ENCODE results near the gene BRD3.

The BRD3 gene

DNA sequence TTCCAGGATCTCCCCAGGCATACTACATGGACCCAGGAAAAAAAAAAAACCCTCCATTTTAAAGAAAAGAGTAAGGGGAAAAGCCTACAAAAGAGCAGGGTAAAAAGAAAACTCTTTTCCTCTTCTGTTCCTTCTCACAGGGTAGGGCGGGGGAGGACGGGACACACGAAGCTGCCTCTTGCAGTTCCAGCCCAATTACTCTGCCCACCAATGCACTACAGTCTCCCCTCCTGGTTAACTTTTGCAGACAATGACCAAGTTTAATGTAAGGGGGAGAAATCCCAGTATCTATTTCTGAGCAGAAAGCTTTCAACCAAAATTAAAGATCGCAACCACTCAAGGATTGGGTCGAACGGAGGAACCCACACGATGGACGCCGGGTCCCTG lies 1.3 kb downstream of the BRD3 start:
- no peak for DNase-seq

DNA sequence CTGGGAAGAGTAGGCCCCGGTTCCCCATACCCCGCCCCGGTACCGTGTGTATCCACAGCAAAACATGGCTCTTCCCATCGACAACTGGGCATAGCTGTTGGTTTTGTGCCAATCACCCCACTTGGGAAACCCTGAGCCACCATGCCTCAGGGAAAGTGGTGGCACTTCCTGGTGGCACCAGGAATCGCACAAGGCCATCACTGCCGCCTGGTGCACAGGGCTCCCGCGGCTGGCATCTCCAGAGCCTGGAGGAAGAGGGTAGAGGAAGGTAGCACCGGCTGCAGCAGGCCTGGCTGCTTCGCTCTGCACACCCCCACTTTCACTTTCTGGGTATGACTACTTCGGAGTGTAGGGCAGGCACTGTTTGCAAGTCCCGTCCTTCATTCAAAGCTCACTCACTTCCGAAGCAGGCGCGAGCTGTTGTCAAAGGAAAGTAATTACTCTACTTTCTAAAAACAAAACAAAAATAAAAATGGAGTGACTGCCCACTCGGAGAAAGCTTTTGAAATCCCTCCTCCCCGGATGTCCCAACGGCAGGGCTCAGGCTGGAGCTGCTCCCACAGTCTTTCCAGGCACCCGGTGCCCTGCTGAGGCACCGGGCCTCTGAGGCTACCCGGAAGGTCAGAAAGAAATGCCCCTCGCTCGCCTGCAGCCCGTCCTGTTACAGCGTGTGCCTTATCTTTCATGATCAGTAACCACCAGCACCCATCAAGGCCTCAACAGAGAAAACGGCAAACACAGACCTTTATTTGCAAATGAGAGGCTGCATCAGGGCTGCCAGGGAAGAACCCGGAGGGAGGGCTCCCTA lies 2.0 kb downstream of the BRD3 start:
- DNase-seq = no peak

DNA sequence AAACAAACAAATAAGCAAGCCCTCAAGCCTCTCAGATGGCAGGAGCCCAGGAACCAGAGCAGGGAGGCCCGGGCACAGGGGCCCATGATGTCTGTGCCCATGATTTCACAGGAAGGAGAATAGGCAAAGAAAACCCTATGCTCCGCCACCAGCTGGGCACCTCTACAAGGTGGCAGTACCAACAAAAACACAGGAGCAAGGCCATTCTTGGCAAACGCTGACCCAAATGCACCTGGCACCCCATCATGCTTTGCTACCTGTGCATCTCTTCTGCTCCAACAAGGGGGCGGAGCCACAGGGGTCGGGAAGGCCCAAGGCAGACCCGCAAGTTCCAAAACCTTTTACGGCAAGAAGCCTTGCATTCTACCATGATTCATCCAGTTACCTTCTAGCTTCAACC lies 3.1 kb downstream of the BRD3 start:
- no peak for DNase-seq

DNA sequence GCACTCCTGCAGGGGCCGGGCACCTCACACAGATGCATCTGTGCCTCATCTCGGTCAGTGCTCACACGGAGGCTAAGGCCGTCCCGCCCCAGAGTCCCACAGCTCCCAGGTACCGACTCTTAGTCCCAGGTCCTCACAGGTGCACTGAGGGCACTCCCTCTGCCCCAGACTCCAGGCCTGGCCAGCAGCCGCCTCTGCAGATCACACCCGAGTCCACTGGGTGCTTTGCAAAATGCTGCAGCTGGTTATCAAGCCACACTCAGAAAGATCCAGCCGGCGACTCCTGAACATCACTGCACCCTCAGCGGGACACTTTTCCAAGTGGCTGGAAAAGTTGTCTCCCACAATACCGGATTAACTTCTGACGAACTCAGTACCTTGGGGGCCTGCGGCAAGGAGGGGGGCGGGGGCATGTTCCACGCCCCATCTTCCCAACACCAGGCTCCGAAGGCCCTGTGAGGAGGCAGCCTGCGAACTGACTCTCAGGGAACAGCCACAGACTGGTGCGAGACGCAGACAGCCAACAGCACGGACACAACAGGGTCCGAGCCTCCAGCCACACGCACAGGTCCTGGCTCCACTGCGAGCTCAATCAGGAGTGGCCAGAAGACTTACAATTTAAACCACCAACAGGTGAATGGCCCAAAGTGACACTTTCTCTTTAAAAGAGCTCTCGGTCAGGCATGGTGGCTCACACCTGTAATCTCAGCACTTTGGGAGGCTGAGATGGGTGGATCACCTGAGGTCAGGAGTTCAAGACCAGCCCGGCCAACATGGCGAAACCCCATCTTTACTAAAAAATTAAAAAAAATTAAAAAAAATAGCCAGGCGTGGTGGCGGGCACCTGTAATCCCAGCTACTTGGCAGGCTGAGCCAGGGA lies 4.0 kb downstream of the BRD3 start:
- DNase-seq = no peak

DNA sequence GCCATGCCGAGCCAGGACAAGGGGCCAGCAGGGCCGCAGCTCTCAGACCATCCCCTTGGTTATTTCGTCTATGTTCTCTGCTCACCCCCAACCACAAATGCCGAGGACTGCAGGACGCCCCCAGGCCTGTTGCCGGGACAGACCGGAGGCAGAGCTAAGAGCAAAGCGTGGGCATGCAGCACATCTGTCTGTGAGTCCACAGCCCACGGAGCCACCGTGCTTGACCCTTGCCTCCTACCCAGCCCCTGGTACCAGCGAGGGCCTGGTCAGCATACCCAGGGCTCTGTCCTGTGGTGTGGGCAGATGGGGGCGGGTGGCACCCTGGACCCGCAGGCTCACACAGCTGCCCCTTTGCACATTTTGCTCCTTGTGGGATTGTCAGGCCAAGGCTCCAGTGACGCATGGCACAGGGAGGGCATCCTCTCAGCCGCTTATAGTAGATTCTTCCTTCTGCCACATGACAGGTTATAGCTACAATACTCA lies 4.7 kb downstream of the BRD3 start:
- DNase-seq = no peak

DNA sequence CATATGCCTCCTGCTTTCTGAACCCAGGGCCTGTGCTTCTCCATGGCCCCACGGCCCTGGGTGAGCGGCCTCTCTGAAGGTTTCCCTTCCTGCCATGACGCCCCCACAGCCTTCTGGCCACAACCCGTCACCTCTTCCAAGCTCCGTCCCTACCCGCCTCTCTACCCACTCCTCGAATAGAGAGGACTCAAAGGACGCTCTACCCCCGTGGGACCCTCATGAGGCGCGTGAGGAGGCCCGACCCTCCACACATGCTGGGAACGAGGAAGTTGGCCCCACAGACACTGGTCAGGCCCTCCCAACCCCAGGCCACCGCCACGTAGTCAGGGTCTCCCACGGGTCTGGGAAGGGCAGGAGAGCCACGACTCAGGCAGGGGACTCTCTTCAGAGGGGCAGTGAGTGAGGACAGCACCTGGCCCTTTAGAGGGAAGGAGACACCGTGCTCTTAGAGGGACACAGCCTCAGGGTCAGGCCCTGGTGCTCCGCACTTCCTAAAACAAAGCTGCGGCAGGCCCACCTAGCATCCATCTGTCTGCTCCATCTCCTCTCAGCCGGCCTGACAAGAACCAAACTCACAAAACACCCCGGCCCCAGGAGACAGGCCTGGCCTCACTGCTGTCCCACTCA lies 5.3 kb downstream of the BRD3 start:
- DNase-seq = no peak

DNA sequence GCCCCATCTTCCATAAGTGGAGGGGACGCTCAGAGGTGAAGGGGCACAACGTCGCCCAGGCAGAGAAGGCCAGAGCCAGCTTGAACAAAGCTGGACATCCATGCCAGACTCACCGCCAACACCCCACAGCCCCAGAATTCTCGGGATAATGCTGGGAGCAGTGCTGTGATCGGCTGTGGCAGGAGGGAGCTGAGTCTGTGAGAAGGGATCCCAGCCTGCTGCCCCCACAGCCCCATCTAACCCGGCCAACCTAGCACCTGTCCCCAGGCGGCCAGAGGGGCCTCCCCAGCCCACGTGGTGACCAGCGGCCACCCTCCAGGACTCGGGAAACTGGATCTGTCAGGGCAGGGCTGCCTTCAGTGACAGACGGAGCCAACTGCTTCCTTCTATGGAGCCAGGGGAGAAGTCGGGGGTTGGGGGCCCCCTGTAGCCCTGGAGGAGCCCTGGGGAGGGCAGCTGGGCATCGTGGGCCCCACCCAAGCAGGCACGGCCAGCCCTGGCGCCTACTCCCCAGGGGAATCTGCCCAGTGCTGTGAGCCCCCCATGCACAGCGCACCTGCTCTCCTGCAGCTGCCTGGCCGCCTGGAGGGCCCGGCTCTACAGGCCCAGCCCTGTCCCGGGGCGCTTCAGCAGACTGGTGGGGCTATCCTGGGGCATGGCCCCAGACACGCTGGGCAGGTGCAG lies 6.0 kb downstream of the BRD3 start:
- no peak for DNase-seq

DNA sequence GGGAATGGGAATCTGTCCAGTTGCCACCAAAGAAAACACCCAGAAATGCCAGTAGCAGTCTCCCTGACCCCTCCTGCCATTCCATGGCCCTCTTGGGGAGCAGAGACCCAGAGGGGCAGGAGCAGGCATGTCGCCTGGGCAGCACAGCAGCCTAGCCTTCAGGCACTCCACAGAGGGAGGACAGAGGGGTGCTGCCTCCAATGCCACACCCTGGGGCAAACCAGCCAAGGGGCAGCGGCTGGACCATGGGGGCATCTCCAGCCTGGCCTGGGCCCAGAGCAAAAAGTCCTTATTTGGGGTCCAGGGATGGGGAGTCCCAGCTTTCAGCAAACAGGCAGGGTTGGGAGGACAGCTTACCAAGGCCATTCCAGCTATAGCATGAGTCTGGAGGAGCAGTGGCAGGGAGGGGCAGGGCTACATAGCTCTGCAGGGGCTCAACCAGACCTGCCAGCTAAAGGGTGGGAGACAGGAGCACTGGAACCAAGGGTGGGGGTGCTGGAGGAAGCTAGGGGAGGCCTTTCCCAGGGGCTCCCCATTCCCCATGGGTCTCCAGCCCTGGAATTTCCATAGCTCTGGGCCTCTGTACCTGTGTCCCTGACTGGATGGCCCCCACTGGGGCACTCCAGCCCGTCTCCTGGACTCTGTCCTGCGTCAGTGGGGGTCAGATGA lies 6.7 kb downstream of the BRD3 start:
- DNase-seq = no peak

DNA sequence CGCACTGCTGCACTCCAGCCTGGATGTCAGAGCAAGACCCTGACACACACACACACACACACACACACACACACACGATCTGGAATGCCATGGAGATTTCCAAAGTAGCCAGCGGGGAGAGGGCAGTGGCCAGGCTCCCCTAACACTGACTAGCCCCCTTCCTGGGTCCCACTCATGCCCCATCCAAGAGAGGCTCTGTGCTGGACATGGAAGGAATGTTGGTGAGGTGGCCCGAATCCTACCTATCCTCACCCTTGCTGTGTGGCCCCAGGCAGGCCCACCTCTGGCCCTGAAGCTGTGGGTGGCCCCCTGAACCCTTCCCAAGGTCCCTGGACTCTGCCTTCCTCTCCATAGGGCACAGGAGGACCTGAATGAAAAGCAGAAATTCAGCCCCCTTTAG lies 7.3 kb downstream of the BRD3 start:
- no peak for DNase-seq

DNA sequence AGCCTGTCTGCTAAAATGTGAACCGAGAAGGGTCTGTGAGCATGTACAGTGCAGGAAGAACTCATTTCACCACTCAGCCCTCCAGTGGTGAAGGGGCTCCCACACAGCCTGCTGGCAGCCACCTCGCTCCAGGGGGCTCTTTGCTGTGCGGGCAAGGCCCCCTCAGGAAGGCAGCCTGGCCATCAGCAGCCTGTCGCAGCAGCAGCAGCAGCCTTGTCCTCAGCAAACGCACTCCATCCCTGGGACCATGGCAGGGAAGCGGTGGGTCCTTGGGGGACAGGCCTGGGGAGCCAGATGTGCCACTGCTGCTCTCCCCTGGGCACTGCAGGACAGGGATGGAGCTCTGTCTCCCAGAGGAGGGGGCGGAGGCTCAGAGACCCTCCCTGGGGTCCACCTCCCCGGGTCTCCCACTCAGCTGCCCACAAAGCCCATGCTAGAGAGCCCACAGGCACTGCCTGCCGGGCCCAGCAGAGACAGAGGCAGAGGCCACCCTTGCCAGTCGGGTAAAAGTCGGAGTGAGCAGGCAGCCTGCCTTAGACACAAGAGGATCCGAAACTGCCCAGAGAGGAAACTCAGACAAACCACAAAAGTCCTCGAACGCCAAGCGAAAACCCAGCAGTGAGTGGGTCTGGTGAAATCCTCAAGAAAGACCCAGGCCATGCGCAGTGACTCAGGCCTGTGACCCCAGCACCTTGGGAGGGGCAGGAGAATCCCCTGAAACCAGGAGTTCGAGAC lies 8.0 kb downstream of the BRD3 start:
- no peak for DNase-seq

DNA sequence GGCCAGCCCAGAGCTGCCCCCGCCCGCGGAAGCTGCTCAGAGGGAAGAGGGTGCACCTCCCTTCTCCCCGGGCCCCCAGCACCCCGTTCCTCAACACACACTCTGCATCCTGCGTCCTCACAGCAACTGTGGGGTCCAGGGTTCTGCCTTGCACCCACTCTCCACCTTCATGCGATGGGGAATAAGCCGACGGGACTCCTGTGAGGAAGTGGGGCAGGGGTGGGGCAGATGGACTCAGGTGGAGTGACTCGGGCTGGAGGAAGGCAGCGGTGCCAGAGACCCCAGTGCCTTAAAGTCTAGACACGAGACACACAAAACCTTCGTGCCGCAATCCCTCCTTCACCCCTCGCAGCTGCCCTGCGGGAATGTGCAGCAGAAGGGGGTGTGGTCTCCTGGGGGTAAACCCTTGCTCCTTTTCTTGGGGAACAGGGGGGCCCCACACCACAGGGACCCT lies 8.6 kb downstream of the BRD3 start:
- no peak for DNase-seq

DNA sequence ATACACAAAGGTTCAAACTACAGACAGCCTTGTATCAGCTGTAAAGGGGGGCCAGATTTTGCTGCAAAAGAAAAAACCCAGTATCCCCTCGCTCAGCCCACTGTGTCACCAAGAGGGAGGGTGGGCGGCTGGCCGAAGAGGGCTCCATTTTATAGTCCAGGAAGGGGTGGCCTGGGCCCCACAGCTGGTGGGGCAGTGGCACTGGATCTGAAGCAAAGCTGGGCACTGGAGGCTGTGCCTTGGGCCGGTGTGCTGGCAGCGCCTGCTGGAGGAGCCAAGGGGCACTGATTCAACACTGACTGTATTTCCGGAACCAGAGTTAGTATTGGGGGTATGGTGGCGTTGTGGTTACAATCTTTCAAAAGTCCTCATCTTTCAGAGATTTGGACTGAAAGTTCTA lies 9.1 kb downstream of the BRD3 start:
- no peak for DNase-seq

DNA sequence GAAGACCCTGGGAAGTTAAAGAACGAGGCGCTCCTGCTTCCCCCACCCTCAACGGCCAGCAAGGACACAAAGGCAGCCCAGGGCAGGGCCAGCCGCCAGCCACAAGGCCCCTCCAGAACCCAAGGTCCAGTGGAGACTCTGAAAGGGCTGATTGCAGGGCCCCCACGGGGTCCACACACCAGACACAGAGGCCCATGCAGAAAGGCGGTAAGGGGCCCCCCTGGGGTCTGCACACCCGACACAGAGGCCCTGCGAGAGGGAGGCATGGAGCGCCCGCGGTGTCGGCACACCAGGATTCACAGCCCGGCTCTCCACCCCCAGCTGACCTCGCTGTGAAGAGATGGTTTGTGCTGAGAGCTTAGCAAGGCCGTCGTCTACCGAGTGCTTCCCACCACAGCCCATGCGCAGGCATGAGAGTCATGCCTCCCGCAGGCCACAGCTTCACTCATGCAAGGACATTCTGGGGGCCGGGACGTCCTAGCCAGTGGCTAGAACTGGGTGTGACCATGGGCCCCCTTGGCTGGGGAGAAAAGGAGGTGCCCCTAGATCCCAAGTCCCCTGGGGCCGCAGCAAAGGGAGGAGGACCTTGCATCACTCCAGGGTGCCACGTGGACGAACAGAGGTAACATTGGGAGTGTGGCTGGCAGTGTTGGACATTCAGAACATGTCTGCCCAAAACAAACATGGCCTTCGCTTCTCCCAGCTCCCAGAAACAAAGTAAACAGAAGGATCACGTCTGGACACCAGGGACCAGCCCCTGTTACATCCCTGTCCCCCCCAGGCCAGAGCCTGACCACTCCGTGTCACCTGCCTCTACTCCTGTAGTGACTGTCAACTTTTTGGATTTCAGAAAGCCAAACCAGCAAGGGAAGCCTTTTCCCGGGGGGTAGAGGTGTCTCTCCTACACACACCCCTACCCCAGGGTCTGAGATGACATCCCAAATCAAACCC lies 9.8 kb downstream of the BRD3 start:
- DNase-seq = no peak

DNA sequence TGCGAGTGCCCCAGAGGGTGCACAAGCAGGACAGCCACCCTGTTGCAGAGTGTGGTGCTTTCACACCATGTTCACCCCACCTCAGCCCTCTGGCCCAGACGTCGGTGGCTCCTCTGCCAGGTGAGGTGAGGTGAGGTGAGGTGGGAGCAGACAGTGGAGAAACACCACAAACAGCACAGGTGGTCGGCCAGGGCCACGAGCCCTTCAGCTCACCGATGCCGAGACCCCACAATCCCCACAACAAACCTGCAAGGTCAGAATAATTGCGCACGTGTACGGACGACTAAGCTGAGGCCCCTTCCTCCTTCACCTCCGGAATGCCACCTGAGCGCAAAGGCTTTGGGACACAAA lies 10.5 kb downstream of the BRD3 start:
- DNase-seq = no peak

DNA sequence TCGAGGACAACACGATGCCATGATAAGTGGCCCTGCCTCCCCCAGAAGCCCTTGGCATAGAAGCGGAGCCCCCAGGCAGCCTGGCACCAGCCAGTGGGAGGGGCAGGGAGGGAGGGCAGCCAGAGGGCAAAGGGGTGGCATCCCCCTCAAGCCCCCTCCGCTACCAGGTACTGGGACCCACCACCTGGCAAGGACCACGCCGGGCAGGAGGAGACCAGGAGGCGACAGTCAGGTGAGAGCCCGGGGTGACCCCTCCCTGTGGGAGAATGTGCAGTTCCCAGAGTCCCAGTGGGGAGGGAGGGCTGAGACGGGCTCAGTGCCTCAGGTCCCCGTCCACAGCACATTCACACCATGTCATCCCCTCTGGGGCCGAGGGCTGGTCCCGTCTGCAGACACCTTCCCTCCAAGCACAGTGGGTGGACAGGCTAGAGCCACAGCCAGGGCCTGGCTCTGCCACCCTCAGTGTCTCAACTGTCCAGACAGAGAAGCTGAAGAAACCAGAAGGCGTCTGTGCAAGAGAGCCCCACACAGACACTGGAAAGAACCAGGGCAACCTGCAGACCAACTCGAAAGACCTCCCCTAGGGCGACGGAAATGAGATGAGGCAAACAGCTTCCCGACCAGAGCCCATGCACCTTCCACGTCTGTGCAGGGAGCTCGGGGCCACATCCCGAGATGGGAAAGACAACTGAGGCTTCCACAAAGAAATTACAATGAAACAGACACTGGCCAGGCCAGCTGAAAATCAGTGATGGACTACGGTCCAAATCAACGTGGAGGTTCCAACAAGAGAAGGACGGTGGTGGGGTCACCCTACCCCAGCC lies 11.1 kb downstream of the BRD3 start:
- no peak for DNase-seq

DNA sequence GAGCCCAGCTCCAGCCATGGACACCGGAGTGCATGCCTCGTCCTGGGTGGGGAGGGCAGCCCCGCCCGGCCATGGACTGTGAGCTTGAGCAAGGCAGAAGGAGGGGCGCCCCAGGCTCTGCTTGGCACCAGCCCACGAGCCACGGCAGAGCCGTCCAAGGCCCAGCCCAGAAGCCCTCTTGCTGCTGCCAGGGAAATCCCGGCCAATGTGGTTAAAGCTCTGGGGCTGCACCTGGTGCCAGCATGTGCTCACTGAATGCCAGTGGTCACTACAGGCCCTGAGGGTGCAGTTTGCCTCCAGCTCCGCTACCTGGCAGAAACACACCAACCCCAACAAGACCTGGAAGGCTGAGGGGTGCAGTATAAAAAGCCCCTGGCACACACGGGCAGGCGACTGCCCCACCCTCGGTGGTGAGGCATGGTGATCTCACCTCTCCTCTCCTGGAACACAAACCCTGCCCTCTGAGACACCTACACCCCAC lies 11.8 kb downstream of the BRD3 start:
- DNase-seq = peak; percentile 64

DNA sequence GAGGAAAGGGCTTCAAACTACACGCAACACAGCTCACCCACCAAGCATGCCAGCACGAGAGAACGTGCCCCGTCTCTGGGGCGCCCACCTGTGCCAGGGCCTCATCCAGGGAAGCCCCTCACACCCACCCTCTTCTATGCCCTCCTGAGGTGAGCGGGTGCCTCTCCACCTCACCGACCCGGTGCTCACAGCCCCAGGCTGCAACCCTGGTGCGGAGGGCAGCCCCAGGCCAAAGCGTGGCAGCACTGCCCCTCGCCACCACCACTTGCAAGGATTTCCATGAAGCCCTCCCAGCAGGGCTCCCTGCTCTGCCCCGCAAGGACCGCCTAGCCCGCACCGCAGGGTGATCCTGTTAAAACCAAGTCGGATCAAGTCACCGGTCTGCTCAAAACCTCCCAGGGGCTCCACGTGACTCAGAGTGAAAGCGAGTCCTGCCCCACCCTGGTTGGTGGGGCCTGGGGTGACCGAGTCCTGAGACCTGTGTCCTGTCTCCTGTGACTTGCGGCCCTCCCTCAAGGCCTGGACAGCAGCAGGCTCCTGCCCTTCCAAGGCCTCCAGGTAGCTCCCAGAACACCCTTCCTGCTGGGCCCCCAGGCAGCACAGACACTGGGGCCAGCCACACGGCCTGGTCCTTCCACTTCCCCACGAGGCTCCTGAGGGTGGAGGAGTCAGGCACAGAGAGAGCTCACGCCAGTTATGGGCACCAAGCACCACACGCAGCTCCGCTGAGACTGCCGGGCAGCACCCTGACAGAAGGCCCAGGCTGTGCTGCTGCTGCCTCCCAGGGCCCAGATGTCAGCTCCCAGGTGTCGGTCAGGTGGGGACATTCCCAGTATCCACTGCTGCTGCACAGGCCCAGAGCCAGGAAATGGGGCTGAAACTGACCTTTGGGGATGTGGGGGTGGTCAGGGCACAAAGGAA lies 12.7 kb downstream of the BRD3 start:
- DNase-seq = no peak
